ENCODE measurements around the gene GDF7. TPM values are rescaled to one million over a fixed set of nuclear protein-coding genes. Genes with fewer than 3 reads are reported as not detected.

The GDF7 gene
- total RNA-seq: 4.0 and 4.1 TPM in 2 replicates

GRCh38 chr2:20666304-20667150 is at the start of gene GDF7:
Gene GDF7, plus strand, starts transcription at chr2:20667144. Its CDS starts 96 bp downstream, at chr2:20667240.

GRCh38 chr2:20650877-20651730 is 15.8 kb upstream of the GDF7 start, which contains the start of gene HS1BP3:
Gene HS1BP3, minus strand, starts transcription at chr2:20651098. Its CDS starts 35 bp downstream, at chr2:20651063.

Other genes starting within 250 kb of the GDF7 start
- gene RHOB, start 220.1 kb upstream of the GDF7 start, total RNA-seq: 69.7 and 99.0 TPM in 2 replicates
- 35.6 and 49.5 TPM in 2 replicates for gene HS1BP3, start 16.0 kb upstream of the GDF7 start, total RNA-seq
- gene LDAH, start 156.0 kb downstream of the GDF7 start, total RNA-seq: 23.4 and 27.7 TPM in 2 replicates

All from uterine smooth muscle cell (primary cell).